GM18858 (cell line): ENCODE measurements around the gene METTL24.
"Not testable (repeated sequence)": the region's sequence is repeated elsewhere in the genome, so short reads cannot be mapped to it uniquely, and the experiment has no call there.

Source experiments
- ATAC-seq: cut with Tn5 transposase; IDR thresholded peaks from one replicate; pipeline ENCODE4 v1.9.1; 2021; ENCODE audit not compliant: unreplicated experiment

Gene METTL24

GRCh38 chr6:110318971-110319370, 39.2 kb downstream of the METTL24 start:
- ATAC-seq = no peak

DNA sequence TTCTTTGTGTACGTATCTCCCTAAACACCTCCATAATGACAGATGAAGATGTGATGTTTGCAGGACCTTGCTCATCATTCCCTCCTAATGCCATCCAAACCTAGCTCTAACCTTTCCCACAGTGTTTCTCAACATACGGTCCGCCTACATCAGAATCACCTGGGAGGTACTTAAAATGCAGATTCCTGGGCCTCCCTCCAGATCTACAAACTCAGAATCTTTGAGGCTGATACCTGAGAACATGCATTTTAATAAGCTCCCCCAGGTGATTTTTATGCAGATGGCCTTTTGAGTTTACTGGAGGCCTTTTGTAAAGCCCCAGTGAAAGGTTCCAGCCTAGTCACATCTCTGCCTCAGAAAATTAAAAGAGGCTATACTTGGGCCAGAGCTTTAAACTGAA, 40.5 kb downstream of the METTL24 start:
- ATAC-seq = no peak

- no peak for ATAC-seq
Observed at GRCh38 chr6:110317189-110317588, 41.0 kb downstream of the METTL24 start.

DNA sequence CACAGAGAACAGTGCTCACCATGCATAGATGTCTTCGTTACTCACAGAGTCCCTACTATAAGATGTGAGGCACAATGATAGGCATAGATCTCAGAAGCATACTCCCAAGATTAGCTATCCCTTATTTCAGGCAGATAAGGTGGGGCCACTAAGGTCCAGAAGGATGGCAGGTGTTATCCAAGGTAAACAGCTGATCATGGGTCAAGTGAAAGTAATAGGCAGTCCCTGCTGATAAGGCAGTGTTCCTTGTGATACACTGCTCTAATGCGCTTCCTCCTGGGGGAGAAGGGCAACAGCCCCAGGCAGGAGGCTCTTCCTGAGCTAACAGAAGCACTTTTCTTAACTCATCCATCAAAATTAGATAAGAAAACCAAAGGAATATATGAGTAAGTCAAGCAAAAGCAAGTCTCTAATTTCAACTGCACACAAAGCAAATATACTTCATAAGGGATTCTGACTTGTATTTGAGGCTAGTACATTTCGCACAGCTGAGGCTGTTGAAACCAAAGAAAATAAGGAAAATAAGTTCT, 42.2 kb downstream of the METTL24 start:
- ATAC-seq = no peak

DNA sequence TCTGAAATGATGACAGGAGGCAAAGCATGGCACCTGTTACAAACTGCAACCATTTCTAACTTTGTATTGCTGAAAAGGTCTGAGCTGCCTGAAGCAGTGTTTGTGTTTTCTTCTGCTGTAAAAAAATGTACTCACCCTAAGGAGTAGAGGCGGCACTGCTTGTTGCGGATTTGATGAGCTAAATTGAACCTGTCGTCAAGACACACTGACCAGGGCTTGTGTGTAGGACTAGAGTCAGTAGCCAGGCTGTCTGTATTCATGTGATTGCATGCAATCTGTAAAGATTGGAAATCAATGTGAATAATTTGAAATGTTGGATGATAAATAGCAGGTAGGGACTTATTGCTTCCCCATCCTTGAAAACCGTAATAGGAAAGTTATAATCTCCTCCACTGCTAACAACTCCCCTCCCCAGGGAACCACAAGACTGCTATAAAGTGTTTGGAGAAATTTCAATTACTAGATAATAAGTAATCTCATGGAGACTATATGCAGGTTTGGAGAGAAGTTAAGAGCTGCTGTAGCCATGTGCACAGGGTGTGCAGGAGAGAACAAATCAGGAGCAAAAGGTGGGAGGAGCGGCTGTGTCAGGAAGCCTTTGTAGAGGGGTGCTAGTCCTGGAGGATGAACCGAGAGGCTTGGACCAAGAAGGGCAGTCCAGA, 42.8 kb downstream of the METTL24 start:
- no peak for ATAC-seq

- ATAC-seq = no peak
Observed at GRCh38 chr6:110310861-110311446, 47.2 kb downstream of the METTL24 start.

DNA sequence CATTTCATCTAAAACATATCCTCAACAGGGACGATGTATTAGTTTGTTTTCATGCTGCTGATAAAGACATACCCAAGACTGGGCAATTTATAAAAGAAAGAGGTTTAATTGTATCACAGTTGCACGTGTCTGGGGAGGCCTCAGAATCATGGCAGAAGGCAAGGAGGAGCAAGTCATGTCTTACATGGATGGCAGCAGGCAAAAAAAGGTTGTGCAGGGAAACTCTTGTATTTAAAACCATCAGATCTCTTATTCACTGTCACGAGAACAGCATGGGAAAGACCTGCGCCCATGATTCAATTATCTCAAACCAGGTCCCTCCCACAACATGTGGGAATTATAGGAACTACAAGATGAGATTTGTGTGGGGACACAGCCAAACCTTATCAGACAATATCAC, 48.7 kb downstream of the METTL24 start:
- not testable (repeated sequence) for ATAC-seq

- no peak for ATAC-seq
Observed at GRCh38 chr6:110307368-110307767, 50.8 kb downstream of the METTL24 start.

- not testable (repeated sequence) for ATAC-seq
Observed at GRCh38 chr6:110305832-110306231, 52.3 kb downstream of the METTL24 start.

DNA sequence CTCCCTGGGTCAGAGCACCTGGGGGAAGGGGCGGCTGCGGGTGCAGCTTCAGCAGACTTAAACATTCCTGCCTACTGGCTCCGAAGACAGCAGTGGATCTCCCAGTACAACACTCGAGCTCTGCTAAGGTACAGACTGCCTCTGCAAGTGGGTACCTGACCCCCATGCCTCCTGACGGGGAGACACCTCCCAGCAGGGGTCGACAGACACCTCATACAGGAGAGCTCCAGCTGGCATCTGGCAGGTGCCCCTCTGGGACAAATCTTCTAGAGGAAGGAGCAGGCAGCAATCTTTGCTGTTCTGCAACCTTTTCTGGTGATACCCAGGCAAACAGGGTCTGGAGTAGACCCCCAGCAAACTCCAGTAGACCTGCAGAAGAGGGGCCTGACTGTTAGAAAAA, 54.5 kb downstream of the METTL24 start:
- ATAC-seq = not testable (repeated sequence)

DNA sequence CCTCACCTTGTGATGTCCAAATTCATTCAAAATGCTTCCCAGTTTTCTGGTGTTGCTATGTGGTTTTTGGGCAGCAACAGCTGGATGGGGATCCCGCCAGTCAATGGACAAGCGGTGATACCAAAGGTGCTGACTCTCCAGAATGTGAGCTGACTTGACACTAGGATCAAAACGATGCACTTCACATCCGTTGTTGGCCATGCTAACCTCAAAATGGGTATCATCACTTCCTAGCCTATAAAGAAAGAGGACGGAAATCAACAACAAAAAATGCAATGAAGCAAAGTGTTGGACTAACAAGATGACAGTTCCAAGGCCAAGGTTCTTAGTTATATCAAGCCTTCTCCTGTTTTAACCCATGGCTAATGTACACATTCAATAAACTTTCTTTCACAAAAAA, 59.2 kb downstream of the METTL24 start:
- ATAC-seq = no peak

- ATAC-seq = no peak
Observed at GRCh38 chr6:110298411-110298810, 59.7 kb downstream of the METTL24 start.

DNA sequence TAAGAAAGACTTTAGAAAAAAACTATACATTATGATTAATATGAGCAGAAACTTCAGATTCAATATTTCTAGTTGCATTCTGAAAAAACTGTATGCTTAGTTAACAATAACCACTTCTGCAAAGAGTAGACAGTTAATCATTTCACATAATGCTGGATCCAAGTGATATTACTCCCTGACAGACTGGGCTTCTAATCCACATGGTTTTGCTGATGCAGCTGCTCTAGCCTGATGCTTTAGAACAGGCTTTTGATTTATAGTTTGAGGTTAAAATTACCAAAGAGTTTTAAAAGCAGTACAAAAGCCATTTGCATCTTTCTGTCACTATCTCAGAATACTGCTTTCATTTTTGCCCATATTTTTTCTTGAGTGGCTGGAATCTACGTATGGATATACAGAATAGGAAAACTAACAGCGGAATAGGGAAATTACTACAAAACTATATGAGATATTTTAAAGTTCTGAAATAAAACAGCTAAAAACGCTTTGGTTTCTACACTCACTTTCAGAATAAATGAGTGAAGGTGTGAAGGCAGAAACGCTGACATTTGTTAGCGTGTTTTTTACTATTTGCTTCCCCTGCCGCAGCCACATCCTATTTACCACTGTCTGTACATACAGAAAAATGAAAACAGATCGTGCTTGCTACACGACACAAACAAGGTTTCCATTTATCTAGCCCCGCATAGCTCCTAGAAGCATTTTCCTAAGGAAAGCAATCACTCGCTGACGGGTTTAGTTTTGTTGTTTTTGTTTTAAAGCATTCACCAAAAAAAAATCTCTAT, 61.7 kb downstream of the METTL24 start:
- ATAC-seq = no peak

DNA sequence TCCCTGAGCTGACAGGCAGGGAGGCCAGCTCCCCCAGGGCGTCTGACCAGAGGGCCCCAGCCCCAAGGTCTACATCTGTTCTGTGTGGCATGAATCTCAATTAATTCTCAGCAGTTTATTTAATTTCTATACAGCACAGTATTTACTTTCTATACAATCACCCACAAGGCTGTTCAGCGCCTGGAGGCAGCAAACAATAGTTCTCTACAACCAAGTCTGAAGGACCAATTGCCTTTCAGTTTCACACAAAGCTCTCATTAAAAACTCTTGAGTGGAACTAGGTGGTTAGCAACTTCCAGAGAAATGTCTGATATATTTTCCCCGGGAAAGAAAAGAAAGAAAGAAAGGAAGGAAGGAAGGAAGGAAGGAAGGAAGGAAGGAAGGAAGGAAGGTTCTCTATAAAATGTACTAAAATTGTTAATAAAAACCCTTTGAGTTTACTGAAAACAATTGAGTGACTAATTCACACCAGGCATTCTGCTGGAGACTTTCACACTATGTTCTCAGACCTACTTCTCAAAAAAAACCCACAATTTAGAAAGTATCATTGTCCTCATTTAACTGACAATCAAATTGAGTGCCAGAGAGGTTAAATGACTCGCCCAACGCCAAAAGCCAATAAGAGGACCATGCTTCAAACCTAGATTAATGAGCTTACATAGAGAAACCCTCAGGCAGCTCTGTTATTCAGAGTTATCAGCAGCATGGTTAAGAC, 62.5 kb downstream of the METTL24 start:
- ATAC-seq = no peak

DNA sequence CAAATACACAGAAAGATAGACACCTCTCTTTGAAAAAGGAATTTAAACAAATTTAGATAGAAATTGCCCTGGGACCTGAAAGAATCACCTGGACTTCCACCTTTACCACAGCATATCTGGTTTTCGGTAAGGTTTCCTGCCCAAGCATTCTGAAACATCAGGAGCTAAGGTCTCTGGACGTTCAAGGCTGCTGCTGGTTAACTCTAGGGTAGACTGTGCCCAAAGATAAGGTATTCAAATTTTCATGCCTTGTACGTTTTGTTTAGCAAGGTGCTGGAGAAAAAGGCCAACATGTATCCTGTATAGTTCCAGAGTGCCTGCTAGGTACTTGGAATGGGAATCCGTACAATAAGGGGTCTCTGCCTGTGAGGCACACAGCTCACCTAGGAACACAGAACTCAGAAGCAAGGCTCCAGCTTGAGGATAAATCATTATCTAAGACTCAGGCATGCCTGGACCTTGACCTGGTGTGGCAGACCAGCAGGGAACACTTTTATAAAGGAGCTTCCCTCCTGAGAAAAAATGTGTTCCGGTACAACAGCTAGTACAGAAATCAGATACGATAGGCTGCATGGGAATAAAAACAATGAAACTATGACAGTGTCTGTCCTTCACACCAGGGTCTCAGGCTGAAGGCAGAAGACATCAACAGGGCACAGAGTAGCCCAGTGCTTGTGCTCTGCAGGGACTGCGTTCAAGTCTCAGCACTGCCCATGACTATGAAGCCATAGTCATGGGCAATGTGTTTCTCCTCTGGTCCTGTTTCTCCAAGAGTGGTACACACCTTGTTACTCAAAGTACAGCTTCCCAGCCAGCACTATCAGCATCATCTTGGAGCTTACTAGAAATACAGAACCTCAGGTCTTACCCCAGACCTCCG, 70.4 kb downstream of the METTL24 start:
- no peak for ATAC-seq

- ATAC-seq = no peak
Observed at GRCh38 chr6:110285306-110286060, 72.7 kb downstream of the METTL24 start.

GRCh38 chr6:110284855-110285254, 73.3 kb downstream of the METTL24 start:
- ATAC-seq = no peak

GRCh38 chr6:110283657-110284056, 74.5 kb downstream of the METTL24 start:
- ATAC-seq = no peak

DNA sequence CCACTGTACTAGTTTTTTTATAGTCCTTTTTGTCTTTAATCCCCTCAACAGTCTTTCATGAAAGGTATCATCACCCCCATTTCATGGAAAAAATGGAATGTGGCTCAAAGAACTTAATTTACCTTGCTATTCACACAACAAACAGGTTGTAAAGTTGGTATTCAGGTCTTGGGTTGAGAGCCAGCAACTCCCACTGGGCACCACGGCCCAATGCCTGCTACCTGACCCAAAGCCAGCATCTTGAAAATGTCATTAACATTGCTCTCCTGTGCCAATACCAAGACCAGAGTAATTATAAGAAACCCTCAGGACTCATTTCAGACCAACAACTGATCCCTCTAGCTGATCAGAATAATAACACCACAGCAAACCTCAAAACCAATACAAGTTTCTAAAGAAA, 75.7 kb downstream of the METTL24 start:
- ATAC-seq = no peak
